Hepatocyte (in vitro differentiated cells): ENCODE measurements around the gene MX2.

Experiments
- EZH2 ChIP-seq: fragments of 200-600 bp; sonication (generic); IDR thresholded peaks from 2 replicates; pipeline ENCODE4 v1.6.1; 2016; ENCODE audit warnings: antibody characterized with exemption, mild to moderate bottlenecking, borderline replicate concordance
- TF ChIP-seq, protein P1 (sequence below): fragments of 200-600 bp; sonication (generic); IDR thresholded peaks from 2 replicates; pipeline ENCODE4 v1.5.1; 2016; ENCODE audit warnings: antibody characterized with exemption, mild to moderate bottlenecking; ENCODE audit not compliant: poor library complexity

DNA sequence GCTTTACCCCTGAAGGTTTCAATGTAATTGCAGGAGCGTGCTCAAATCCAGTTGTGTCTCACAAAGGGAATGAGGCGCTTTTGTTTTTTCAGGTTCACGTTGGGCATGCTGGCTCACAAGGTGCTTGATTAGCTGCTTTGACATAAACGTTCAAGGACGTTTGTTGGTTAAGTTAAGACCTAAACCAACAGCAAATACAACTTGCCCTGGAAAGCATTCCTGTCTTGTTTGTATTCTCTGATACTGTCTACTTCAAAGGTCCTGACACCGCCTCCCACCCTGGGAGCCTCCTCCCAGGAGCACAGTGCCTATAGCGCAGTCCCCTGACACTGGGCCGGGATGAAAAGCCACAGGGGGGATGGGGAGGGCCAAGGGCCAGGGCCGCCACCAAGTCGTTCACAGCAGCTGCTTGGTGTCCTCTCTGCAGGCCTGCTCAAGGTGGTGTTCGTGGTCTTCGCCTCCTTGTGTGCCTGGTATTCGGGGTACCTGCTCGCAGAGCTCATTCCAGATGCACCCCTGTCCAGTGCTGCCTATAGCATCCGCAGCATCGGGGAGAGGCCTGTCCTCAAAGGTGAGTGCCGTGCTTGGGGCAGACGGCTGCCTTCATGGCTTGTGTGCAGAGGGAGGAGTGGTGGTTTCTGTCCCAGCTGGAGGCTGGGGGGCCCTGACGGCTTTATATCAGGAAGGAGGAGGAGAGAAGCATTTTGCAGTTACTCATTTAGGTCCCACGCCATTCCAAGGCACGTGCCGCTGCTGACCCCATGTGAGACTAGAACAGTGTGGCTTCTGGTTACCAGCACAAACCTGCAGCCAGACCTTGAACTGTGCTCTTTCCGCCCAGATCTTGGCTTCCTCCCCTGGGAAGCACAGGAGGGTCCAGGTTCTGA is 39.1 kb upstream of the MX2 start:
- TF ChIP-seq, protein P1, sequence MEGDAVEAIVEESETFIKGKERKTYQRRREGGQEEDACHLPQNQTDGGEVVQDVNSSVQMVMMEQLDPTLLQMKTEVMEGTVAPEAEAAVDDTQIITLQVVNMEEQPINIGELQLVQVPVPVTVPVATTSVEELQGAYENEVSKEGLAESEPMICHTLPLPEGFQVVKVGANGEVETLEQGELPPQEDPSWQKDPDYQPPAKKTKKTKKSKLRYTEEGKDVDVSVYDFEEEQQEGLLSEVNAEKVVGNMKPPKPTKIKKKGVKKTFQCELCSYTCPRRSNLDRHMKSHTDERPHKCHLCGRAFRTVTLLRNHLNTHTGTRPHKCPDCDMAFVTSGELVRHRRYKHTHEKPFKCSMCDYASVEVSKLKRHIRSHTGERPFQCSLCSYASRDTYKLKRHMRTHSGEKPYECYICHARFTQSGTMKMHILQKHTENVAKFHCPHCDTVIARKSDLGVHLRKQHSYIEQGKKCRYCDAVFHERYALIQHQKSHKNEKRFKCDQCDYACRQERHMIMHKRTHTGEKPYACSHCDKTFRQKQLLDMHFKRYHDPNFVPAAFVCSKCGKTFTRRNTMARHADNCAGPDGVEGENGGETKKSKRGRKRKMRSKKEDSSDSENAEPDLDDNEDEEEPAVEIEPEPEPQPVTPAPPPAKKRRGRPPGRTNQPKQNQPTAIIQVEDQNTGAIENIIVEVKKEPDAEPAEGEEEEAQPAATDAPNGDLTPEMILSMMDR = no peak
- TF ChIP-seq EZH2 = no peak
